ENCODE data around the gene SLC25A10. TPM values are rescaled to one million over a fixed set of nuclear protein-coding genes. Genes with fewer than 3 reads are reported as not detected.

The SLC25A10 gene
- total RNA-seq, 4 donors from 2014 or later = 5.6 to 11.3 (median 7.6) TPM; not detected in 1

- Histone ChIP-seq H3K4me1 (peaks cover 0 to 6% of the 10 kb centered on the region in 2 donors), H3K36me3 (no peaks in the 10 kb centered on the region), H3K27ac (no peak overlapping the region), H3K9me3 (no peaks in the 10 kb centered on the region), H3K27me3 (no peaks in the 10 kb centered on the region), H3K4me3 (no peak overlapping the region)
- intact Hi-C loops (cut with DNase I; ENCODE audit: low total_unique reads) = no loop called here
- TF ChIP-seq CTCF (IDR thresholded peaks at IDR 0.05) = no peak
- DNase-seq = no peak
Observed at GRCh38 chr17:81696218-81696941, 15.7 kb upstream of the SLC25A10 start.

- no peaks in the 10 kb centered on the region for H3K36me3 ChIP-seq
- H3K4me3 ChIP-seq = no peak overlapping the region
- DNase-seq = no peak
- no peak overlapping the region for H3K27ac ChIP-seq
- intact Hi-C loops (cut with DNase I; ENCODE audit: low total_unique reads) = no loop called here
- no peaks in the 10 kb centered on the region for H3K9me3 ChIP-seq
- peaks cover 0 to 12% of the 10 kb centered on the region in 2 donors for H3K4me1 ChIP-seq
- no peaks in the 10 kb centered on the region for H3K27me3 ChIP-seq
- TF ChIP-seq CTCF (IDR thresholded peaks at IDR 0.05) (no peak), POLR2A (IDR thresholded peaks at IDR 0.05) (no peak)
Observed at GRCh38 chr17:81697261-81698044, 14.6 kb upstream of the SLC25A10 start.

- H3K27ac ChIP-seq = no peak overlapping the region
- H3K4me1 ChIP-seq = peaks cover 0 to 20% of the 10 kb centered on the region in 2 donors
- intact Hi-C loops (cut with DNase I; ENCODE audit: low total_unique reads) = no loop called here
- TF ChIP-seq CTCF (IDR thresholded peaks at IDR 0.05) = no peak
- TF ChIP-seq POLR2A (IDR thresholded peaks at IDR 0.05) = no peak
- no peak overlapping the region for H3K4me3 ChIP-seq
- no peaks in the 10 kb centered on the region for H3K36me3 ChIP-seq
- H3K9me3 ChIP-seq = no peaks in the 10 kb centered on the region
- no peaks in the 10 kb centered on the region for H3K27me3 ChIP-seq
- no peak for DNase-seq
Observed at GRCh38 chr17:81700353-81701287, 11.5 kb upstream of the SLC25A10 start.

- DNase-seq = no peak
- no peak overlapping the region for H3K4me3 ChIP-seq
- no peak overlapping the region for H3K27ac ChIP-seq
- no peak for TF ChIP-seq POLR2A (IDR thresholded peaks at IDR 0.05)
- TF ChIP-seq CTCF (IDR thresholded peaks at IDR 0.05) = no peak
- no peaks in the 10 kb centered on the region for H3K27me3 ChIP-seq
- H3K36me3 ChIP-seq = no peaks in the 10 kb centered on the region
- H3K9me3 ChIP-seq = no peaks in the 10 kb centered on the region
- intact Hi-C loops (cut with DNase I; ENCODE audit: low total_unique reads) = no loop called here
- peaks cover 0 to 20% of the 10 kb centered on the region in 2 donors for H3K4me1 ChIP-seq
Observed at GRCh38 chr17:81701288-81702071, 10.6 kb upstream of the SLC25A10 start.
